NB4 (cell line): Measurements from ENCODE around the gene ETV6.

Source experiments
- DNase-seq: peaks from one replicate; pipeline ENCODE4 v3.0.0; 2010; ENCODE audit warnings: low read depth
- H3K4me3 ChIP-seq: one replicate; pipeline ENCODE4 v1.5.1; 2011; ENCODE audit warnings: mild to moderate bottlenecking, low read depth, low read length, moderate library complexity
- CTCF ChIP-seq: IDR thresholded peaks from one replicate; pipeline ENCODE4 v1.5.1; 2012; ENCODE audit warnings: low read depth, low read length
- MAX ChIP-seq: IDR thresholded peaks from 2 replicates; pipeline ENCODE4 v1.6.1; 2011; ENCODE audit warnings: low read depth, low read length
- MYC ChIP-seq: IDR thresholded peaks from 2 replicates; pipeline ENCODE4 v1.6.1; 2011; ENCODE audit warnings: low read depth, low read length
- POLR2A ChIP-seq: IDR thresholded peaks from 2 replicates; pipeline ENCODE4 v1.6.1; 2011; ENCODE audit warnings: mild to moderate bottlenecking; ENCODE audit not compliant: insufficient read length; ENCODE audit errors: extremely low read depth

ETV6 gene

GRCh38 chr12:11832093-11832492 lies 182.6 kb downstream of the ETV6 start:
- TF ChIP-seq POLR2A (no peak), MYC (no peak), MAX (no peak), CTCF (no peak)
- DNase-seq, result no peak
- no peak overlapping the region for H3K4me3 ChIP-seq

- H3K4me3 ChIP-seq, result no peak overlapping the region
- DNase-seq, result no peak
- no peak for TF ChIP-seq MAX
- TF ChIP-seq CTCF, result no peak
- TF ChIP-seq POLR2A, result no peak
- no peak for TF ChIP-seq MYC
These were observed 183.9 kb downstream of the ETV6 start for GRCh38 chr12:11833174-11833895.

- DNase-seq, result peak; percentile 64
- TF ChIP-seq CTCF (no peak), MYC (no peak), MAX (no peak), POLR2A (no peak)
- no peak overlapping the region for H3K4me3 ChIP-seq
These were observed 184.8 kb downstream of the ETV6 start for GRCh38 chr12:11834104-11834812.

- DNase-seq, result no peak
- no peak overlapping the region for H3K4me3 ChIP-seq
- TF ChIP-seq CTCF, result no peak
- TF ChIP-seq MYC, result no peak
- no peak for TF ChIP-seq POLR2A
- no peak for TF ChIP-seq MAX
These were observed 185.5 kb downstream of the ETV6 start for GRCh38 chr12:11834931-11835330.

- peak; percentile 87 for DNase-seq
- TF ChIP-seq CTCF (no peak), MAX (no peak)
These were observed 187.0 kb downstream of the ETV6 start for GRCh38 chr12:11836282-11837151.

More at GRCh38 chr12:11836282-11837151, 187.0 kb downstream of the ETV6 start:
- no peak overlapping the region for H3K4me3 ChIP-seq
